Ovary (tissue), 9 donors: ENCODE measurements around the gene SUGP1. TPM values are rescaled to one million over a fixed set of nuclear protein-coding genes. Genes with fewer than 3 reads are reported as not detected.

Experiments
- DNase-seq, 5 donors: peaks; one replicate each; pipeline ENCODE4 v3.0.0-alpha.2; 2019 to 2020
- H3K27ac ChIP-seq, 2 donors: fragments of 200-600 bp; one replicate each; pipeline versions ENCODE4 v1.5.1 to v1.8.0; 2019 to 2022
- H3K27me3 ChIP-seq: fragments of 200-600 bp; one replicate; pipeline ENCODE4 v1.8.0; 2022
- H3K36me3 ChIP-seq: fragments of 200-600 bp; sonication (generic); one replicate; pipeline ENCODE4 v1.5.1; 2019
- H3K4me1 ChIP-seq: one replicate; pipeline ENCODE4 v1.8.1; 2013; ENCODE audit warnings: mild to moderate bottlenecking, moderate library complexity; ENCODE audit not compliant: insufficient read depth
- H3K4me3 ChIP-seq: fragments of 200-600 bp; sonication (generic); one replicate; pipeline ENCODE4 v1.5.1; 2017
- H3K9me3 ChIP-seq, 2 donors: fragments of 200-600 bp in 1 of 2; sonication (generic) in 1 of 2; one replicate each; pipeline versions ENCODE4 v1.5.1 to v1.8.1; 2013 to 2019; ENCODE audit warnings: mild to moderate bottlenecking in 1 of 2, moderate library complexity in 1 of 2
- CTCF ChIP-seq, 3 donors: fragments of 450-650 bp in 2 of 3; fragments of 200-600 bp in 1 of 3; IDR thresholded peaks; one replicate each; pipeline versions ENCODE4 v1.5.1 to v1.8.0; 2016 to 2022; ENCODE audit warnings: antibody characterized with exemption in 3 of 3, mild to moderate bottlenecking in 1 of 3
- EP300 ChIP-seq: sonication (generic); formaldehyde crosslinking; IDR thresholded peaks from one replicate; pipeline ENCODE4 v1.6.1; 2017; ENCODE audit warnings: antibody characterized with exemption
- POLR2A ChIP-seq: fragments of 450-650 bp; IDR thresholded peaks from one replicate; pipeline ENCODE4 v1.6.1; 2017; ENCODE audit warnings: antibody characterized with exemption, mild to moderate bottlenecking, moderate library complexity
- WGBS, 3 donors: extraction: QIAGEN DNeasy Blood & Tissue Kit in 1 of 3; methylation state at CpG; one replicate each; pipeline versions ENCODE4 v1.1.5 to v1.1.7; 2013 to 2017; 5-methylcytosine and 5-hydroxymethylcytosine counted together
- intact Hi-C, 4 donors: fragments of 100-400 bp; cut with DNase I; formaldehyde crosslinking; loops; one replicate each; pipeline versions ENCODE4 v1.11.0 to v1.15.1; 2022 to 2023
- polyA plus RNA-seq, 2 donors: library from polyadenylated mRNA; stranded (reverse); fragments of 200-250 nt in 1 of 2; fragments of 350-450 nt in 1 of 2; fragmentation: Illumina TruSeq in 1 of 2; extraction: RNeasy Lipid Tissue Mini Kit (QIAGEN cat#74804) in 1 of 2; gene quantifications; one replicate each; pipeline ENCODE4 v1.2.3, GENCODE V29; 2013 to 2014
- total RNA-seq, 7 donors: library from RNA; depleted of rRNA in 2 of 7; stranded (reverse); fragments of >200 nt in 2 of 7; fragmentation: NEBNext Ultra II Directional in 3 of 7; extraction: Animal tissue kit (Norgen Biotek cat#: 25700) in 3 of 7; gene quantifications; one replicate each; pipeline versions ENCODE4 v1.1.0 to v1.2.4, GENCODE V29; 2016 to 2023
- donor health status: DM: no; HTN: no; CAD: no; lungs with moderate emphysema.
- donor health status: DM: no; HTN: no; CAD: no.
- donor health status: Bipolar disorder and iron deficiency.
- donor health status: DM: yes; HTN: yes; CAD: no.
- donor health status: DM: no; HTN: no; CAD: no.
- donor health status: DM: yes; HTN: yes; CAD: no.

SUGP1 gene
- total and polyA plus RNA-seq, 9 donors = 14.7 to 42.9 (median 36.6) TPM

GRCh38 chr19:19304186-19304965 is 15.9 kb downstream of the SUGP1 start:
- 85 to 89% (median 88%) methylated on average over 14 of the region's 14 CpGs for WGBS, 3 donors

GRCh38 chr19:19303411-19303810 is 16.9 kb downstream of the SUGP1 start:
- no peaks in the 10 kb centered on the region for H3K9me3 ChIP-seq
- no peaks in the 10 kb centered on the region for H3K27me3 ChIP-seq
- H3K36me3 ChIP-seq = no peaks in the 10 kb centered on the region
- WGBS, 3 donors = 90 to 94% (median 91%) methylated on average over 14 of the region's 14 CpGs
- DNase-seq = no peak
- no peak overlapping the region for H3K4me3 ChIP-seq
- no peak overlapping the region for H3K27ac ChIP-seq
- TF ChIP-seq EP300 = no peak
- TF ChIP-seq POLR2A = no peak
- intact Hi-C loops = no loop called here
- H3K4me1 ChIP-seq = no peaks in the 10 kb centered on the region

More at GRCh38 chr19:19304186-19304965, 15.9 kb downstream of the SUGP1 start:
- Histone ChIP-seq H3K36me3 (no peaks in the 10 kb centered on the region), H3K27me3 (no peaks in the 10 kb centered on the region), H3K9me3 (no peaks in the 10 kb centered on the region), H3K4me3 (no peak overlapping the region), H3K27ac (no peak overlapping the region), H3K4me1 (no peaks in the 10 kb centered on the region)
- no peak for TF ChIP-seq POLR2A
- TF ChIP-seq EP300 = no peak
- TF ChIP-seq CTCF (IDR thresholded peaks at IDR 0.05) = no peak
- intact Hi-C loops = no loop called here
- no peak for DNase-seq

DNA sequence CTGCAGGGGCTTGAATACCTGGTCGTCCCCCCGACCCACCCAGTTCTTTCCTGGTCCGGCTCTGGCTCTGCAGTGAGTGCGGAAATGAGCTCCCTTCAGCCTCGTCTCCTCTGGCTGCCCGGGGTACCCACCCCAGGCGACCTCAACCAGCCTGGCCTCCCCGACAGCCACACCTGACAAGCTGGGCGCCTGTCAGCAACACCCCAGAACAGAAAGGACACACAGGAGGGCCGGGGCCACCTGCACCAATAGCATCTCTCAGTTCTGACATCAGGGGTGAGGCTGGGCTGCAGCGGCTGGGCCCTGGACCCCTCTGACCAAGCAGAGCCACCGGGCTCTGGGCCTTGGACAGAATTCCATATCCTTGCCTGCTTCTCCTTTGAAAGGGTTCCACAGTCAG is 19.7 kb downstream of the SUGP1 start:
- intact Hi-C loops = no loop called here
- Histone ChIP-seq H3K9me3 (no peaks in the 10 kb centered on the region), H3K27ac (no peak overlapping the region), H3K27me3 (no peaks in the 10 kb centered on the region), H3K4me1 (no peaks in the 10 kb centered on the region), H3K36me3 (no peaks in the 10 kb centered on the region), H3K4me3 (no peak overlapping the region)
- TF ChIP-seq POLR2A (no peak), CTCF (IDR thresholded peaks at IDR 0.05) (no peak)
- no peak for DNase-seq
- 92 to 97% (median 96%) methylated on average over 12 of the region's 12 CpGs for WGBS, 3 donors

- intact Hi-C loops = no loop called here
- WGBS, 3 donors = 48 to 58% (median 53%) methylated on average over 9 of the region's 9 CpGs
- no peaks in the 10 kb centered on the region for H3K36me3 ChIP-seq
- no peaks in the 10 kb centered on the region for H3K9me3 ChIP-seq
- H3K27me3 ChIP-seq = no peaks in the 10 kb centered on the region
- H3K27ac ChIP-seq = no peak overlapping the region
- H3K4me3 ChIP-seq = no peak overlapping the region
- no peak for DNase-seq
- H3K4me1 ChIP-seq = no peaks in the 10 kb centered on the region
- TF ChIP-seq POLR2A (no peak), EP300 (no peak), CTCF (IDR thresholded peaks at IDR 0.05) (no peak)
These were observed 22.6 kb downstream of the SUGP1 start for GRCh38 chr19:19297759-19298158.

DNA sequence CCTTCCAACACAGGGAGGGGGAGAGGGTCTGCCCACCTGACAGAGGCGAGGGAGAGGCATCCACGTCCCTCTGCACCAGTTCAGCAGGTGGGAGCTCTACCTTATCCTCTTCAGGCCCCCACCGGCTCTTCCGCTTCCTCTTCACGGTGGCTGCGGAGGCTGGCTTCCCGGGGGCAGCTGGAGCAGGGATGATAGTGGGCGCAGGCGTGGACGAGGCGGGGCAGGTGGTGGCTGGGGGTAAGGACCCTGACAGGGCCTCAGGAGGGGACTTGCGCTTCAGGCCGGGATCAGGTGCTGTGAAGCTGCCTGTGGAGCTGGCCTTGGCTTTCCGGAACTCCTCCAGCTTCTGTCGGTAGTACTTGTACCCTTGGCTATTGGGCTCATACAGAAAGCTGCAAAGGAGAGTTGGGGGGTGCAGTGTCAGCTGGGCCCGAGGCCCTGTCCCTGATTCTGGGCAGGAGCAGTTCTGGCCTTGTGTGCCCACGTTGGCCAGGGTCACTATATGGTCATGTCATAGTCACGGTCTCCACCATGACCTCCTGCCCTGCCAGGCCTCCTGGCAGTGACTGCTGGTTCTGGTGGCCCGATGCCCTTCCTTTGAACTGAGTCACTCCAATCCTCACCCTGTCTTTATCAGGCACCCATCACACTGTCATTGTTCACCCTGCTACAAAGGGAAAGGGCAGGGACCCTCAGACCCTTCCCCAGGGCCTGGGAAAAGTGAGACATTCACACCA is 23.2 kb downstream of the SUGP1 start:
- DNase-seq = no peak
- no peaks in the 10 kb centered on the region for H3K9me3 ChIP-seq
- TF ChIP-seq POLR2A (no peak), CTCF (IDR thresholded peaks at IDR 0.05) (no peak), EP300 (no peak)
- no peak overlapping the region for H3K27ac ChIP-seq
- H3K27me3 ChIP-seq = no peaks in the 10 kb centered on the region
- no peaks in the 10 kb centered on the region for H3K36me3 ChIP-seq
- WGBS, 3 donors = 88 to 91% (median 88%) methylated on average over 19 of the region's 19 CpGs
- H3K4me3 ChIP-seq = no peak overlapping the region
- intact Hi-C loops = no loop called here
- H3K4me1 ChIP-seq = no peaks in the 10 kb centered on the region
